ENCODE measurements around the gene ADAMTS3. TPM values are rescaled to one million over a fixed set of nuclear protein-coding genes. Genes with fewer than 3 reads are reported as not detected.

Gene ADAMTS3
- total RNA-seq, 1 donor from 2014 or later, result 7.4 TPM

GRCh38 chr4:72330381-72330780 lies 238.6 kb downstream of the ADAMTS3 start:
- no peaks in the 10 kb centered on the region for H3K9me3 Mint-ChIP-seq (ENCODE audit: unreplicated experiment)
- H3K27ac Mint-ChIP-seq (ENCODE audit: unreplicated experiment), result no peak overlapping the region
- no peak overlapping the region for H3K4me3 Mint-ChIP-seq (ENCODE audit: unreplicated experiment)
- DNase-seq (ENCODE audit: low spot score), result no peak
- H3K4me1 Mint-ChIP-seq (ENCODE audit: unreplicated experiment), result no peaks in the 10 kb centered on the region
- no peak for TF ChIP-seq CTCF (IDR thresholded peaks at IDR 0.05; ENCODE audit: unreplicated experiment)
- no peaks in the 10 kb centered on the region for H3K36me3 Mint-ChIP-seq (ENCODE audit: low read depth, unreplicated experiment)
- no peaks in the 10 kb centered on the region for H3K27me3 Mint-ChIP-seq (ENCODE audit: unreplicated experiment)

GRCh38 chr4:72326692-72327632 lies 242.1 kb downstream of the ADAMTS3 start:
- Mint-ChIP-seq H3K27me3 (ENCODE audit: unreplicated experiment) (peaks cover 1% of the 10 kb centered on the region), H3K4me3 (ENCODE audit: unreplicated experiment) (no peak overlapping the region), H3K27ac (ENCODE audit: unreplicated experiment) (no peak overlapping the region), H3K9me3 (ENCODE audit: unreplicated experiment) (no peaks in the 10 kb centered on the region), H3K4me1 (ENCODE audit: unreplicated experiment) (no peaks in the 10 kb centered on the region), H3K36me3 (ENCODE audit: low read depth, unreplicated experiment) (no peaks in the 10 kb centered on the region)
- TF ChIP-seq CTCF (IDR thresholded peaks at IDR 0.05; ENCODE audit: unreplicated experiment), result peak; percentile 57
- DNase-seq (ENCODE audit: low spot score), result no peak

GRCh38 chr4:72325215-72325614 lies 243.8 kb downstream of the ADAMTS3 start:
- TF ChIP-seq CTCF (IDR thresholded peaks at IDR 0.05; ENCODE audit: unreplicated experiment), result no peak
- no peak for DNase-seq (ENCODE audit: low spot score)
- no peaks in the 10 kb centered on the region for H3K9me3 Mint-ChIP-seq (ENCODE audit: unreplicated experiment)
- peaks cover 1% of the 10 kb centered on the region for H3K27me3 Mint-ChIP-seq (ENCODE audit: unreplicated experiment)
- H3K4me1 Mint-ChIP-seq (ENCODE audit: unreplicated experiment), result no peaks in the 10 kb centered on the region
- no peak overlapping the region for H3K27ac Mint-ChIP-seq (ENCODE audit: unreplicated experiment)
- no peak overlapping the region for H3K4me3 Mint-ChIP-seq (ENCODE audit: unreplicated experiment)
- H3K36me3 Mint-ChIP-seq (ENCODE audit: low read depth, unreplicated experiment), result no peaks in the 10 kb centered on the region

GRCh38 chr4:72323227-72323626 lies 245.8 kb downstream of the ADAMTS3 start:
- H3K27me3 Mint-ChIP-seq (ENCODE audit: unreplicated experiment), result peaks cover 1% of the 10 kb centered on the region
- DNase-seq (ENCODE audit: low spot score), result no peak
- no peaks in the 10 kb centered on the region for H3K36me3 Mint-ChIP-seq (ENCODE audit: low read depth, unreplicated experiment)
- H3K4me1 Mint-ChIP-seq (ENCODE audit: unreplicated experiment), result peaks cover 8% of the 10 kb centered on the region
- no peak overlapping the region for H3K27ac Mint-ChIP-seq (ENCODE audit: unreplicated experiment)
- no peak overlapping the region for H3K4me3 Mint-ChIP-seq (ENCODE audit: unreplicated experiment)
- no peak for TF ChIP-seq CTCF (IDR thresholded peaks at IDR 0.05; ENCODE audit: unreplicated experiment)
- H3K9me3 Mint-ChIP-seq (ENCODE audit: unreplicated experiment), result no peaks in the 10 kb centered on the region
